T follicular helper cell (primary cell): Measurements from ENCODE around the gene CYSTM1.

Source experiments
- DNase-seq: peaks from one replicate; pipeline ENCODE4 v3.0.0-alpha.2; 2020; ENCODE audit warnings: low read depth
- total RNA-seq, 2 experiments: gene quantifications; one replicate each; lab custom pipeline; 2026; lab: John Stamatoyannopoulos, UW

Gene CYSTM1
- 10.7 to 14.3 reads per million in 2 experiments for total RNA-seq

GRCh38 chr5:140174465-140175366 is at the start of gene CYSTM1:
Gene CYSTM1, plus strand, starts transcription at chr5:140175188. Its CDS starts 19,278 bp downstream, at chr5:140194466.
- peak; percentile 96 for DNase-seq

- DNase-seq: no peak
Observed at GRCh38 chr5:140125637-140126036, 49.4 kb upstream of the CYSTM1 start, which contains the start of gene IGIP. Gene IGIP, plus strand, starts transcription at chr5:140125937. Its CDS starts 2,540 bp downstream, at chr5:140128477.

- DNase-seq: no peak
Observed at GRCh38 chr5:140126315-140127012, 48.5 kb upstream of the CYSTM1 start.

- DNase-seq: no peak
Observed at GRCh38 chr5:140128376-140128775, 46.6 kb upstream of the CYSTM1 start.

GRCh38 chr5:140130949-140131733 is 43.8 kb upstream of the CYSTM1 start:
- no peak for DNase-seq

GRCh38 chr5:140131967-140132409 is 43.0 kb upstream of the CYSTM1 start:
- DNase-seq: no peak

GRCh38 chr5:140133514-140134167 is 41.3 kb upstream of the CYSTM1 start:
- no peak for DNase-seq

GRCh38 chr5:140134277-140134935 is 40.6 kb upstream of the CYSTM1 start:
- DNase-seq: no peak

- no peak for DNase-seq
Observed at GRCh38 chr5:140135127-140135526, 39.9 kb upstream of the CYSTM1 start.

- no peak for DNase-seq
Observed at GRCh38 chr5:140136624-140137023, 38.4 kb upstream of the CYSTM1 start.

GRCh38 chr5:140140435-140140834 is 34.6 kb upstream of the CYSTM1 start:
- DNase-seq: no peak

GRCh38 chr5:140141241-140141640 is 33.7 kb upstream of the CYSTM1 start:
- DNase-seq: no peak

- DNase-seq: no peak
Observed at GRCh38 chr5:140142246-140142645, 32.7 kb upstream of the CYSTM1 start.

GRCh38 chr5:140142856-140143255 is 32.1 kb upstream of the CYSTM1 start:
- DNase-seq: no peak

- DNase-seq: no peak
Observed at GRCh38 chr5:140143521-140144258, 31.3 kb upstream of the CYSTM1 start.

GRCh38 chr5:140145256-140145655 is 29.7 kb upstream of the CYSTM1 start:
- DNase-seq: no peak

GRCh38 chr5:140145818-140146522 is 29.0 kb upstream of the CYSTM1 start:
- peak; percentile 29 for DNase-seq

GRCh38 chr5:140146523-140146842 is 28.5 kb upstream of the CYSTM1 start:
- DNase-seq: no peak

GRCh38 chr5:140147460-140147859 is 27.5 kb upstream of the CYSTM1 start:
- no peak for DNase-seq

- DNase-seq: no peak
Observed at GRCh38 chr5:140148508-140148907, 26.5 kb upstream of the CYSTM1 start.
